DND-41 (cell line): ENCODE results near the gene PPIAL4G.
"Not testable (repeated sequence)": the region's sequence is repeated elsewhere in the genome, so short reads cannot be mapped to it uniquely, and the experiment has no call there.

Experiments used
- ATAC-seq: fragments of 200-7000 bp; cut with Tn5 transposase; 3 replicates; pipeline ENCODE4 v1.9.1; 2021; ENCODE audit warnings: low read depth; ENCODE audit not compliant: insufficient read depth
- DNase-seq: peaks from one replicate; pipeline ENCODE4 v3.0.0-alpha.2; 2020
- H2AFZ ChIP-seq: 2 replicates; pipeline ENCODE4 v1.6.0; 2012; ENCODE audit warnings: low read depth, low read length
- H3K27ac ChIP-seq: 2 replicates; pipeline ENCODE4 v1.5.1; 2012; ENCODE audit warnings: low read length, inconsistent platforms
- H3K27me3 ChIP-seq: fragments of 200-600 bp; sonication (generic); 2 replicates; pipeline ENCODE4 v1.6.0; 2012; ENCODE audit warnings: low read length, mild to moderate bottlenecking, inconsistent platforms; ENCODE audit not compliant: insufficient read depth, poor library complexity
- H3K36me3 ChIP-seq: 2 replicates; pipeline ENCODE4 v1.5.1; 2012; ENCODE audit warnings: low read length, inconsistent platforms; ENCODE audit not compliant: insufficient read depth
- H3K4me1 ChIP-seq: 2 replicates; pipeline ENCODE4 v1.5.1; 2012; ENCODE audit warnings: mild to moderate bottlenecking, low read length; ENCODE audit not compliant: insufficient read depth
- H3K4me2 ChIP-seq: 2 replicates; pipeline ENCODE4 v1.6.0; 2012; ENCODE audit warnings: mild to moderate bottlenecking, moderate library complexity, low read length, inconsistent platforms; ENCODE audit not compliant: insufficient read depth
- H3K4me3 ChIP-seq, 2 experiments: fragments of 200-600 bp in 1 of 2; shearing (Covaris generic) in 1 of 2; 2 replicates each; pipeline ENCODE4 v1.5.1; 2012 to 2016; ENCODE audit warnings: inconsistent platforms in 2 of 2, low read length in 2 of 2, mild to moderate bottlenecking in 2 of 2, low read depth in 1 of 2, moderate library complexity in 1 of 2
- H3K79me2 ChIP-seq: 2 replicates; pipeline ENCODE4 v1.6.0; 2012; ENCODE audit warnings: low read length, inconsistent platforms; ENCODE audit not compliant: insufficient read depth
- H3K9ac ChIP-seq: 2 replicates; pipeline ENCODE4 v1.6.0; 2012; ENCODE audit warnings: low read depth, mild to moderate bottlenecking, inconsistent platforms, low read length, moderate library complexity
- H3K9me3 ChIP-seq: 2 replicates; pipeline ENCODE4 v1.5.1; 2012; ENCODE audit warnings: low read length, moderate library complexity, mild to moderate bottlenecking, inconsistent platforms; ENCODE audit not compliant: insufficient read depth, severe bottlenecking
- H4K20me1 ChIP-seq: 2 replicates; pipeline ENCODE4 v1.6.0; 2012; ENCODE audit warnings: low read length; ENCODE audit not compliant: insufficient read depth

The PPIAL4G gene

DNA sequence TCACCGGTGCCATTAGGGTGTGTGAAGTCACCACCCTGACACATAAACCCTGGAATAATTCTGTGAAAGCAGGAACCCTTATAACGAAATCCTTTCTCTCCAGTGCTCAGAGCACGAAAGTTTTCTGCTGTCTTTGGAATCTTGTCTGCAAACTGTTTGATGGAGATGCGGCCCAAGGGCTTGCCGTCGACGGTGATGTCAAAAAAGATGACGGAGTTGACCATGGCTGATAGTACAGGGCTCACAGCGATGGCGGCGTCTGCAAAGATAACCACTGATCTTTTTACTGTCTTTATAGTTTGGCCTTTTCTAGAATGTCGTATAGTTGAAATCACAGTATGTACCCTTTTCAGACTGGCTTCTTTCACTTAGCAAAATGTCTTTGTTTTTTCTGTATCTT, at the start of gene PPIAL4G:
Gene PPIAL4G, minus strand, starts transcription at position 274 of the 400 bp plus-strand sequence. Its CDS starts 50 bp downstream, at position 224.
- not testable (repeated sequence) for H3K4me2 ChIP-seq, H3K4me1 ChIP-seq, H4K20me1 ChIP-seq, H3K27me3 ChIP-seq, DNase-seq, H3K27ac ChIP-seq, H2AFZ ChIP-seq, H3K79me2 ChIP-seq, H3K36me3 ChIP-seq, H3K4me3 ChIP-seq, ATAC-seq, H3K9me3 ChIP-seq, H3K9ac ChIP-seq

DNA sequence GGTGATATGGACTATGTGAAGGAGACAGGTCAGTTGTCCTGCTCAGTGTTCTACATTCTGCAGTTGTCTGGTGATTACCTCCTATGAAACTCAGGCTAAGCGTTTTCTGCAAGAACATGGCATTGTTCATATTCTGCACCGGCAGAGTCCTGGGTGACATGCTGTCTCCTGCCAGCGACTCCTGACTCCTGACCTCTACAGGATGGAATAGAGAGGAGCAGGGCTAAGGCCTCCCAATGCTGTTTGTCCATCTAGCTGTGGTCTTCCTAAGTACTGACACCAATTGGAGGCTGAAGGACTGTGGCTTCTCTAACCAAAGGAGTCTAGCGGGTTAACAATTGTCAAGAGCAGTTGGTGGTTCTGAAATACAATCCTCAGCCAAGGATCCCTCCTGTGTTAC, 49.1 kb upstream of the PPIAL4G start:
- not testable (repeated sequence) for H3K79me2 ChIP-seq, H3K9me3 ChIP-seq, H2AFZ ChIP-seq, H3K9ac ChIP-seq, ATAC-seq, H3K27me3 ChIP-seq, H3K27ac ChIP-seq, H3K36me3 ChIP-seq, H4K20me1 ChIP-seq, H3K4me3 ChIP-seq, H3K4me2 ChIP-seq, H3K4me1 ChIP-seq, DNase-seq

DNA sequence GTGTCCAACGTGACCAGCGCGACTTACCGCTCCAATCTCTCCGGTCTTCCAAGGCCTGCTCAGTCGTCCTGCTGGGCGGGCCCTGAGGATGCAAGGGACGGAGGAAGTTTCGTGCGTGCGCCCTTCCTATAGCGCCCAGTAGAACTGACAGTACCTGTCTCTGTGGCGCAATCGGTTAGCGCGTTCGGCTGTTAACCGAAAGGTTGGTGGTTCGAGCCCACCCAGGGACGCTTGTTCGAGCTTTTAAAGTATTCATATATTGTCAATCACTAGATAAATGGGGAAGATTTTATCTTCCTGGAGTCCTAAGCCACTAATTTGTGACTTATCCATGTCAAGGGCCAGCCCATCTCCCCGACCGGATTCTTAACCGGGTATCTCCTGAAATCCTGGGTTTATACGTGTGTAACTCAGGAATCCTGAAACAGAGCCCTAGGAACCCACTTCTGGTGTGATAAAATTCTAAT, 46.0 kb upstream of the PPIAL4G start:
- H3K9me3 ChIP-seq, H3K4me2 ChIP-seq, H3K4me3 ChIP-seq, H4K20me1 ChIP-seq, DNase-seq, H2AFZ ChIP-seq, H3K4me1 ChIP-seq, H3K36me3 ChIP-seq, H3K27ac ChIP-seq, H3K79me2 ChIP-seq, ATAC-seq, H3K9ac ChIP-seq, H3K27me3 ChIP-seq: not testable (repeated sequence)

DNA sequence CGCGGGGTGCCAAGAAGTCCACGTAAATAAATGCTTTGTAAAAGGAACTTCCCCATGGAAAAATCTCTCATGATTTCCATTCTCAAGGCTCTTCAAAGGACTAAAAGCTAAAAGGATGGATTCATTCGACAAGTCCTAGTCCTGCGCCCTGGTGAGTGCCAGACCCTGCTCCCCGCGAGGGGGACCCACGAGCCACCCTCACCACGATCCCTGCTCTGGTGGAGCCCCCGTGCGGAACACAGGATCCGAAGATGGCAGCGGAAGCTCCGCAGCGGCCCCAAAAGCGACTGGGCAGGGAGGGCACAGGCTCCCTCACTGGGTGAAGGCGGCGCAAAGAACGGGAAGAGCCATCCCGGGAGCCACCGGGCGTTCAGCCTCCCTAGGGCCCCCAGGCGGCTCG, 45.5 kb upstream of the PPIAL4G start:
- H3K4me3 ChIP-seq, DNase-seq, H3K27ac ChIP-seq: not testable (repeated sequence)

DNA sequence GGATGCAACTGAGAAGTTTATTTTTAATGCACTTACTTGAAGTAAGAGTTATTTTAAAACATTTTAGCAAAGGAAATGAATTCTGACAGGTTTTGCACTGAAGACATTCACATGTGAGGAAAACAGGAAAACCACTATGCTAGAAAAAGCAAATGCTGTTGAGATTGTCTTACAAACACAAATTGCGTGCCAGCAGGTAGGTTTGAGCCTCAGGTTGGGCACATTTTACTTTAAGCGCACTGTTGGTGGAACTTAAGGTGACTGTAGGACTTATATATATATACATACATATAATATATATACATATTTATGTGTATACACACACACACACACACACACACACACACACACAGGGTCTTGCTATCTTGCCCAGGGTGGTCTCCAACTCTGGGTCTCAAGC, 43.5 kb upstream of the PPIAL4G start:
- H3K4me3 ChIP-seq, H3K27me3 ChIP-seq, H3K9me3 ChIP-seq, ATAC-seq, H3K79me2 ChIP-seq, H3K36me3 ChIP-seq, H3K9ac ChIP-seq, DNase-seq, H4K20me1 ChIP-seq, H3K4me2 ChIP-seq, H2AFZ ChIP-seq, H3K27ac ChIP-seq, H3K4me1 ChIP-seq: not testable (repeated sequence)

More for the DNA sequence above, 45.5 kb upstream of the PPIAL4G start:
- H3K9ac ChIP-seq, H3K4me2 ChIP-seq, H2AFZ ChIP-seq, H3K36me3 ChIP-seq, H3K4me1 ChIP-seq, H3K27me3 ChIP-seq, H3K79me2 ChIP-seq, H4K20me1 ChIP-seq, ATAC-seq, H3K9me3 ChIP-seq: not testable (repeated sequence)

DNA sequence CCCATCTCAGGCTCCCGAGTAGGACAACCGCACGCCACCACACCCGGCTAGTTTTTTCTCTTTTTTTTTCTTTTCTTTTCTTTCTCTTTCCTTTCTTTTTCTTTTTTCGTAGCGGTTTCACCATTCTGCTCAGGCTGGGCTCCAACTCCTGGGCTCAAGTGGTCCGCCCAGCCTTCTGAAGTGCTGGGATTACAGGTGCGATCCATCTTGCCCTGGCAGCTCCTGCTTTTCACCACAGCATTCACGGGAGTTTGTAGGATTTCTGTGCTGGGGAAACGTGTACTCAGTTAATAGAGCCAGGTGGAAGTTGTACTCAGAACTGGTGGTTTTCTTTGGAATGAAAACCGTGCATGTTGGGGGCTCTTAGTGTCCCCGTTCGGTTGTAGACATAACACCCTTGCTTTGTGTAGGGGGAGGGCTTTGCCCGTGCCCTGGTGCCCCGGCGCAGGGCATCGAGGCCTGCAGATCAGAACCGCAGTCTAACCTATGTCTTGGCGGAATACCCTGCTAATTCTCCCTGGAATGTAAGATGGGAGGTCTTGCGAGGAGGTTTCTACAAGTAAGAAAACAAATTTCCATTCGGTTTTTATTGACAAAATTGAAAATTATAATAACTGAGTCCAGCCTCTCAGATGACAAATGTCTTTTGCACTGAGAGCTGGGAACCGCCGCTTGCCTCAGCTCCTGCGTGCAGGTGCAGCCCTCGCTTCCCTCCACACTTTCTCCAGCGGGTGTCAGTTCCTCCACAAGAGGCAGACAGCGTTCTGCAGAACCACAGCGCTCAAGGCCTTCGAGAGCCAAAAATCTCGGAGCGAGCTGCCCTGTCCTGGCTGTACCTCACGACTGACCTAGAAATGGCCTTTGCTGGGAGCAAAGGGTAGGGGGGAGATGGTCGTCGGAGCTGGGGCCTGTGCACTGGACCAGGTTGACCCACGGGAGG, 40.4 kb upstream of the PPIAL4G start:
- not testable (repeated sequence) for H3K79me2 ChIP-seq, H3K4me1 ChIP-seq, DNase-seq, H3K36me3 ChIP-seq, H4K20me1 ChIP-seq, H3K27me3 ChIP-seq, H3K4me3 ChIP-seq, ATAC-seq, H2AFZ ChIP-seq, H3K4me2 ChIP-seq, H3K9ac ChIP-seq, H3K9me3 ChIP-seq, H3K27ac ChIP-seq

DNA sequence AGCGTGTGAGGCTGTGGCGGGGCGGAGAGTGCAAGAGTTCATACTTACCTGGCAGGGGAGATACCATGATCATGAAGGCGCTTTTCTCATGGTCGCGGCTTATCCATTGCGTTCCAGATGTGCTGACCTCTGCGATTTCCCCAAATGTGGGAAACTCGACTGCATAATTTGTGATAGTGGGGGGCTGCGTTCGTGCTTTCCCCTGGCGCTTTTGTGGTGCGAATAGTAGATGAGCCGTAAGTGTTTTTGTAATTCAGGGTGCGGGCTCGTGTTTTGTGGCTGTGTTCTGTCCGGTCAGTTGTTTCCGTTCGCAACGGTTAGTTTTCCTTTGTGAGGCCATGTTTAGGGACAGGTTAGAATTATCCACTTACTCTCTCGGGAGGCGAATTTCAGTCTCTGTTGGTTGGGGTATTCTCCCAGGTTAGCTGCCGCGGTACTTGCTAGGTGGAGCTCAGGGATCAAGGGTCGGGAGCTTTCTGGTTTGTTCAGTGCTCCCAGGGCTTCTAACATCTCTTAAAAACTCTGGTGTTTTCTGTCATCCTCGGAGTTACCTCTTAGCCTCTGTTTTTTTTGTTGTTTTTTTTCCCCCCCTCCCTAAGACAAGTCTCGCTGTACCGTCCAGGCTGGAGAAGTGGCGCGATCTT, 39.6 kb upstream of the PPIAL4G start:
- not testable (repeated sequence) for DNase-seq, H3K4me3 ChIP-seq, H3K9ac ChIP-seq, H3K4me1 ChIP-seq, H3K27me3 ChIP-seq, H3K27ac ChIP-seq, H3K36me3 ChIP-seq, H4K20me1 ChIP-seq, H3K9me3 ChIP-seq, H3K79me2 ChIP-seq, H3K4me2 ChIP-seq, H2AFZ ChIP-seq
- peak; percentile 52; the same call in 1 of the 3 replicates for ATAC-seq

DNA sequence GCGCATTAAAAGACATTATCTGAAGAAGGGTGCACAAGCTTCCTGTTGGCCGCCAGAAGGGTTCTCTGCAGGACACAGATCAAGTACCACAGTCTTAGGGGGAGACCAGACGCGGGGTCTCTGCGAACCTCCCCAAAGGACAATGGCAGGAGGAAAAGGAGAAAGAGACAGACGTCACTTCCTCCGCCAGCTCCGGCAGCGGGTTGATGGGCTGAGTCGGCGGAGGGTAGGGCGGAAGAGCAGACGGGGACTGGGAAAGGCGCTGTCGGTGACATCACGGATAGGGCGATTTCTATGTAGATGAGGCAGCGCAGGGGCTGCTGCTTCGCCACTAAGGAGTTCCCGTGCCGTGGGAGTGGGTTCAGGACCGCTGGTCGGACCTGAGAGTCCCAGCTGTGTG, 39.0 kb upstream of the PPIAL4G start:
- H3K79me2 ChIP-seq, H3K27me3 ChIP-seq, H2AFZ ChIP-seq, H3K4me3 ChIP-seq, H3K27ac ChIP-seq, H3K9ac ChIP-seq, H3K36me3 ChIP-seq, ATAC-seq, DNase-seq, H4K20me1 ChIP-seq, H3K4me1 ChIP-seq, H3K9me3 ChIP-seq, H3K4me2 ChIP-seq: not testable (repeated sequence)
